Activated CD8-positive, alpha-beta T cell treated with anti-CD3 and anti-CD28 coated beads for 36 hours (primary cell): ENCODE results near the gene AUTS2. TPM values are rescaled to one million over a fixed set of nuclear protein-coding genes. Genes with fewer than 3 reads are reported as not detected.
"Not testable (repeated sequence)": the region's sequence is repeated elsewhere in the genome, so short reads cannot be mapped to it uniquely, and the experiment has no call there.

Source experiments
- ATAC-seq: fragments of 200-7000 bp; cut with Tn5 transposase; one replicate; pipeline ENCODE4 v1.10.0; 2021; ENCODE audit warnings: mild to moderate bottlenecking, moderate library complexity
- CTCF ChIA-PET: fragments of 350-600 bp; sonication (Branson Sonifier 250); formaldehyde crosslinking; loops from one replicate; lab custom pipeline; 2021; ENCODE audit warnings: antibody characterized with exemption; lab: Charles Lee
- POLR2A ChIA-PET: fragments of 350-600 bp; sonication (Branson Sonifier 250); formaldehyde crosslinking; loops from one replicate; lab custom pipeline; 2021; ENCODE audit warnings: antibody characterized with exemption; lab: Charles Lee
- DNase-seq: peaks from one replicate; pipeline ENCODE4 v3.0.0-alpha.2; 2020
- H3K27ac Mint-ChIP-seq: one replicate; pipeline ENCODE4 v1.8.0; 2021; ENCODE audit warnings: mild to moderate bottlenecking, mixed read lengths
- H3K27me3 Mint-ChIP-seq: one replicate; pipeline ENCODE4 v1.8.0; 2021; ENCODE audit warnings: mixed read lengths
- H3K36me3 Mint-ChIP-seq: one replicate; pipeline ENCODE4 v1.8.0; 2021; ENCODE audit warnings: low read depth, mixed read lengths
- H3K4me1 Mint-ChIP-seq: one replicate; pipeline ENCODE4 v1.8.0; 2021; ENCODE audit warnings: low read depth, mixed read lengths
- H3K4me3 Mint-ChIP-seq: one replicate; pipeline ENCODE4 v1.8.0; 2021; ENCODE audit warnings: mild to moderate bottlenecking, moderate library complexity, mixed read lengths
- H3K9me3 Mint-ChIP-seq: one replicate; pipeline ENCODE4 v1.8.0; 2021; ENCODE audit warnings: mixed read lengths
- intact Hi-C: fragments of 100-400 bp; cut with micrococcal nuclease; formaldehyde crosslinking; loops from one replicate; pipeline ENCODE4 v1.10.0; 2022
- total RNA-seq, 2 experiments: library from RNA; stranded (reverse); gene quantifications; one replicate each; pipeline ENCODE4 v1.2.3, GENCODE V29; 2021
- TF ChIP-seq, protein P1 (sequence below): fragments of 200-600 bp; IDR thresholded peaks from one replicate; pipeline ENCODE4 v1.8.0; 2022; ENCODE audit warnings: antibody characterized with exemption, mild to moderate bottlenecking

The AUTS2 gene
- total RNA-seq, 2 experiments from 2014 or later: 3.1 to 3.3 TPM

GRCh38 chr7:70807650-70808049, 1209.4 kb downstream of the AUTS2 start:
- ATAC-seq (no peak), DNase-seq (no peak)
- H3K27me3 Mint-ChIP-seq: peaks cover 16% of the 10 kb centered on the region
- H3K4me1 Mint-ChIP-seq: no peaks in the 10 kb centered on the region
- H3K4me3 Mint-ChIP-seq: no peak overlapping the region
- ChIA-PET POLR2A (no interaction called here), CTCF (no interaction called here)
- TF ChIP-seq, protein P1, sequence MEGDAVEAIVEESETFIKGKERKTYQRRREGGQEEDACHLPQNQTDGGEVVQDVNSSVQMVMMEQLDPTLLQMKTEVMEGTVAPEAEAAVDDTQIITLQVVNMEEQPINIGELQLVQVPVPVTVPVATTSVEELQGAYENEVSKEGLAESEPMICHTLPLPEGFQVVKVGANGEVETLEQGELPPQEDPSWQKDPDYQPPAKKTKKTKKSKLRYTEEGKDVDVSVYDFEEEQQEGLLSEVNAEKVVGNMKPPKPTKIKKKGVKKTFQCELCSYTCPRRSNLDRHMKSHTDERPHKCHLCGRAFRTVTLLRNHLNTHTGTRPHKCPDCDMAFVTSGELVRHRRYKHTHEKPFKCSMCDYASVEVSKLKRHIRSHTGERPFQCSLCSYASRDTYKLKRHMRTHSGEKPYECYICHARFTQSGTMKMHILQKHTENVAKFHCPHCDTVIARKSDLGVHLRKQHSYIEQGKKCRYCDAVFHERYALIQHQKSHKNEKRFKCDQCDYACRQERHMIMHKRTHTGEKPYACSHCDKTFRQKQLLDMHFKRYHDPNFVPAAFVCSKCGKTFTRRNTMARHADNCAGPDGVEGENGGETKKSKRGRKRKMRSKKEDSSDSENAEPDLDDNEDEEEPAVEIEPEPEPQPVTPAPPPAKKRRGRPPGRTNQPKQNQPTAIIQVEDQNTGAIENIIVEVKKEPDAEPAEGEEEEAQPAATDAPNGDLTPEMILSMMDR: no peak
- H3K9me3 Mint-ChIP-seq: peaks cover 2% of the 10 kb centered on the region
- intact Hi-C loops: no loop called here
- no peak overlapping the region for H3K27ac Mint-ChIP-seq
- H3K36me3 Mint-ChIP-seq: no peaks in the 10 kb centered on the region

DNA sequence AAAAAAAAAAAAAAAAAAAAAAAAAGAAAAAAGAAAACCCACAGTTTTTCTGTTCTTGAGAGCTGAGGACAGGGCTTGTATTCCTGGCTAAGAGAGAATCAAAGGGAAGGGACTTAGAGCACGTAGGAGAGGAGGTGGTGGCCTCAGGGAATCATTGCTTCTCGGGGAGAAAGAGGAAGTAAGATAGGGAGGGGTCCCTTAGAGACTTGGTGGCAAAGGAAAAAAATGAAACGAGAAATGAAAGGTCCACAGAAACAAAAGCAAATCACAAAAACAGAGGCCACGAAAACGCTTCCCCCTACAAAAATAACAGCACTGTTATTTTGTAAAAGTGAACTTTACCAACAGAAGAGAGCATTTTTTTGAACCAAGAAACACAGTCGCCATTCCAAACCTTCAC, 1210.6 kb downstream of the AUTS2 start:
- DNase-seq (no peak), ATAC-seq (no peak)
- H3K36me3 Mint-ChIP-seq: no peaks in the 10 kb centered on the region
- peaks cover 2% of the 10 kb centered on the region for H3K9me3 Mint-ChIP-seq
- H3K4me3 Mint-ChIP-seq: no peak overlapping the region
- ChIA-PET CTCF (interaction anchor here (0.8 kb wide), 1 partner anchor 22 kb away, joined by 3 read pairs; no protein-coding TSS in a partner anchor), POLR2A (no interaction called here)
- no peak overlapping the region for H3K27ac Mint-ChIP-seq
- peaks cover 15% of the 10 kb centered on the region for H3K27me3 Mint-ChIP-seq
- TF ChIP-seq, protein P1: no peak
- H3K4me1 Mint-ChIP-seq: no peaks in the 10 kb centered on the region
- intact Hi-C loops: no loop called here

DNA sequence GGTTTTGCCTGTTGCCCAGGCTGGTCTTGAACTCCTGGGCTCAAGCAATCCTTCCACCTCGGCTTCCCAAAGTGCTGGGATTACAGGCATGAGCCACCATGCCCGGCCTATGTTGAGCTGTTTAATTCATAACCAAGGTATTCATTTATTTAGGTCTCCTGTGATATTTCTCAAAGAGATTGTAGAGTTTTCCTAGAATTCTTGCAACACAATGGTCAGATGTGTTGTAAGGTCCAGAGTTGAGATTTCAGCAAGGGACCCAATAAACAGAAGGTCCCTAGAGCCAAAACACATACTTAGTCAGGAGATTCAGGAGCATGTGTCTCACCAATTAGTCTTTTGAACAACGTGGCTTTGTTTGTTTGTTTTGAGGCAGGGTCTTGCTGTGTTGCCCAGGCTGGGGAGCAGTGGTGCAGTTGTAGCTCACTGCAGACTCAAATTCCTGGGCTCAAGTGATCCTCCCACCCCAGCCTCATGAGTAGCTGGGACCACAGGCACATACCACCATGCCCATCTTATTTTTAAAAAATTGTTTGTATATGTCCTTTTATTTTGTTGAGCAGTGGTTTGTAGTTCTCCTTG, 1212.4 kb downstream of the AUTS2 start:
- Mint-ChIP-seq H3K27ac (no peak overlapping the region), H3K4me1 (no peaks in the 10 kb centered on the region), H3K4me3 (no peak overlapping the region), H3K27me3 (peaks cover 17% of the 10 kb centered on the region), H3K9me3 (peaks cover 2% of the 10 kb centered on the region), H3K36me3 (no peaks in the 10 kb centered on the region)
- CTCF ChIA-PET: no interaction called here
- POLR2A ChIA-PET: no interaction called here
- DNase-seq (no peak), ATAC-seq (no peak)
- TF ChIP-seq, protein P1: no peak
- intact Hi-C loops: no loop called here

DNA sequence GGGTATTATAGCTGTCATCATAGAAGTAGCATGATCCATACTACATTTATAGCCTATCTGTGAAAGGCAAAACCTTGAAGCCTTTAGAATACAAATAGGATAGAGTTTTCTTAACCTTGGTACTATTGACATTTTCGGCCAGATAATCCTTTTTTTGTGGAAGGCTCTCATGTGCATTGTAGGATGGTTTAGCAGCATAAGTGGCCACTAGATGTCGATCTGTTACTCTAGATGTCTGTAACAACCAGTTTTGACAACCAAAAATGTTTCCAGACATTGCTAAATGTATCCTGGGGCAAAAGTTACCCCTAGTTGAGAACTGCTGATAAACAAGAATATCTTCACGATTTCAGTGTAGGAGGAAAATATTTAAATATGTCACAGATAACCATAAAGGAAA, 1214.2 kb downstream of the AUTS2 start:
- Mint-ChIP-seq H3K36me3 (no peaks in the 10 kb centered on the region), H3K4me1 (no peaks in the 10 kb centered on the region), H3K27me3 (peaks cover 14% of the 10 kb centered on the region), H3K9me3 (no peaks in the 10 kb centered on the region), H3K27ac (no peak overlapping the region), H3K4me3 (no peak overlapping the region)
- ChIA-PET CTCF (no interaction called here), POLR2A (no interaction called here)
- TF ChIP-seq, protein P1: no peak
- intact Hi-C loops: no loop called here
- no peak for ATAC-seq
- no peak for DNase-seq

DNA sequence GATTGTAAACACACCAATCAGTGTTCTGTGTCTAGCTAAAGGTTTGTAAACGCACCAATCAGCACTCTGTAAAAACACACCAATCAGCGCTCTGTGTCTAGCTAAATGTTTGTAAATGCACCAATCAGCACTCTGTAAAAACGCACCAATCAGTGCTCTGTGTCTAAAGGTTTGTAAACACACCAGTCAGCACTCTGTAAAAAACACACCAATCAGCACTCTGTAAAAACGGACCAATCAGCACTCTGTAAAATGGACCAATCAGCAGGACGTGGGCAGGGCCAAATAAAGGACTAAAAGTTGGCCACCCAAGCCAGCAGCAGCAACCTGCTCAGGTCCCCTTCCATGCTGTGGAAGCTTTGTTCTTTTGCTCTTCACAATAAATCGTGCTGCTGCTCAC, 1224.2 kb downstream of the AUTS2 start:
- intact Hi-C loops, POLR2A ChIA-PET, H3K27ac Mint-ChIP-seq, H3K4me3 Mint-ChIP-seq, CTCF ChIA-PET, H3K4me1 Mint-ChIP-seq, H3K27me3 Mint-ChIP-seq, H3K36me3 Mint-ChIP-seq, H3K9me3 Mint-ChIP-seq, ATAC-seq, DNase-seq: not testable (repeated sequence)
